PC-3 (cell line): ENCODE measurements around the gene DLGAP1. TPM values are rescaled to one million over a fixed set of nuclear protein-coding genes. Genes with fewer than 3 reads are reported as not detected.

Source experiments
- ATAC-seq: fragments of 200-7000 bp; cut with Tn5 transposase; 2 replicates; pipeline ENCODE4 v1.9.1; 2020; ENCODE audit warnings: mild to moderate bottlenecking, moderate library complexity
- BruUV-seq: library from RNA; stranded (reverse); fragments of 400-500 nt; replicated peaks from 2 replicates; lab custom pipeline; 2021; lab: Mats Ljungman, UMichigan
- CTCF ChIA-PET: fragments of 300-600 bp; sonication (Branson Sonifier 250); formaldehyde crosslinking; loops from one replicate; lab custom pipeline; 2022; ENCODE audit warnings: antibody characterized with exemption; lab: Charles Lee
- POLR2A ChIA-PET: fragments of 300-600 bp; sonication (Branson Sonifier 250); formaldehyde crosslinking; loops from one replicate; lab custom pipeline; 2022; ENCODE audit warnings: antibody characterized with exemption; ENCODE audit not compliant: unreplicated experiment; lab: Charles Lee
- DNase-seq: peaks from one replicate; pipeline ENCODE4 v3.0.0-alpha.2; 2015
- H2AFZ ChIP-seq: fragments of 300-600 bp; sonication (generic); 2 replicates; pipeline ENCODE4 v1.6.0; 2016; ENCODE audit warnings: antibody characterized with exemption, low read length
- H3F3A ChIP-seq: fragments of 300-600 bp; sonication (generic); one replicate; pipeline ENCODE4 v1.6.0; 2017; ENCODE audit warnings: antibody characterized with exemption, low read length, control low read depth, mild to moderate bottlenecking; ENCODE audit not compliant: unreplicated experiment
- H3K27ac ChIP-seq: fragments of 300-600 bp; sonication (generic); 2 replicates; pipeline ENCODE4 v1.5.1; 2016; ENCODE audit warnings: mild to moderate bottlenecking, low read length
- H3K27me3 ChIP-seq: fragments of 300-600 bp; sonication (generic); 2 replicates; pipeline ENCODE4 v1.6.1; 2016; ENCODE audit warnings: low read length, mixed read lengths
- H3K36me3 ChIP-seq: fragments of 300-600 bp; sonication (generic); 2 replicates; pipeline ENCODE4 v1.6.1; 2016; ENCODE audit warnings: low read depth, mixed run types, low read length, mixed read lengths
- H3K4me1 ChIP-seq: fragments of 300-600 bp; sonication (generic); 2 replicates; pipeline ENCODE4 v1.5.1; 2016; ENCODE audit warnings: low read length; ENCODE audit not compliant: insufficient read depth
- H3K4me2 ChIP-seq: fragments of 300-600 bp; sonication (generic); 2 replicates; pipeline ENCODE4 v1.6.0; 2016; ENCODE audit warnings: low read length
- H3K4me3 ChIP-seq: fragments of 300-600 bp; sonication (generic); 2 replicates; pipeline ENCODE4 v1.5.1; 2016; ENCODE audit warnings: mild to moderate bottlenecking, low read length, mixed read lengths
- H3K79me2 ChIP-seq: fragments of 300-600 bp; sonication (generic); 2 replicates; pipeline ENCODE4 v1.6.1; 2017; ENCODE audit warnings: low read length, mixed read lengths
- H3K9ac ChIP-seq: fragments of 300-600 bp; sonication (generic); 2 replicates; pipeline ENCODE4 v1.6.0; 2016; ENCODE audit warnings: mild to moderate bottlenecking, low read length
- H3K9me2 ChIP-seq: fragments of 300-600 bp; sonication (generic); replicated peaks from 2 replicates; pipeline ENCODE4 v1.6.1; 2016; ENCODE audit warnings: mixed run types, low read length, mixed read lengths
- H3K9me3 ChIP-seq: fragments of 300-600 bp; sonication (generic); 2 replicates; pipeline ENCODE4 v1.6.1; 2016; ENCODE audit warnings: low read length, mixed read lengths
- H4K20me1 ChIP-seq: fragments of 300-600 bp; sonication (generic); 2 replicates; pipeline ENCODE4 v1.6.1; 2016; ENCODE audit warnings: low read length, mixed read lengths
- CTCF ChIP-seq: fragments of 300-600 bp; sonication (generic); conservative IDR thresholded peaks from 2 replicates; pipeline ENCODE4 v1.5.1; 2017; ENCODE audit warnings: antibody characterized with exemption, low read depth, mild to moderate bottlenecking, low read length
- EZH2 ChIP-seq: fragments of 300-600 bp; sonication (generic); IDR thresholded peaks from one replicate; pipeline ENCODE4 v1.6.1; 2017; ENCODE audit warnings: antibody characterized with exemption, mild to moderate bottlenecking, low read length; ENCODE audit not compliant: unreplicated experiment
- EZH2phosphoT487 ChIP-seq: fragments of 300-600 bp; sonication (generic); IDR thresholded peaks from 2 replicates; pipeline ENCODE4 v1.6.1; 2018; ENCODE audit warnings: mild to moderate bottlenecking, antibody characterized with exemption, low read length, borderline replicate concordance
- intact Hi-C: fragments of 100-400 bp; cut with micrococcal nuclease; formaldehyde crosslinking; loops from 2 replicates; pipeline ENCODE4 v1.9.0; 2023
- total RNA-seq: library from RNA; depleted of rRNA; stranded (reverse); fragments of >200 nt; gene quantifications from 2 replicates; pipeline ENCODE4 v1.2.3, GENCODE V29; 2014

DLGAP1 gene
- total RNA-seq, 1 experiment from 2014 or later, result not detected

- H3K27ac ChIP-seq, result peak overlapping the region; percentile 43; the same call in 1 of the 2 replicates
Measured at GRCh38 chr18:3466872-3467271, 988.2 kb downstream of the DLGAP1 start.

DNA sequence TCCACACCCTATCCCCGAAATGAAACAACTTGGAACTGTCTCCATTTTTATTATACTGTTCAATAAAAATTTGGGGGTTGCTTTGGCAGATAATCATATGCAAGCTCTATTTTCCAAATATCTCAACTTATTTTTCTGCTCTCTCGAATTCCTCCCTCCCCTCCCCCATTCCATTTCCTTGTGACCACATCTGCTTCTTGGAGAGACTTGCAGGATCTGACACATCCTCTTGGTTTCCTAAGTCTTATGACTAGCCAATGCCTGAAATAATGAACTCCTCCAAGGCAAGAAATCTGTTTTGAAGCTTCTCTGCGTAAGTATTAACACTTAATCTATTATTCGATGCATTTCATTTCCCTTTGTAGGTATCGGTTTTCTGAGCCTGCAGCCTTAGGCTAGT lies 989.1 kb downstream of the DLGAP1 start:
- ChIA-PET POLR2A (interaction anchor here (0.6 to 0.8 kb wide), 2 partner anchors 10 to 128 kb away, joined by 3 to 4 read pairs; no protein-coding TSS in a partner anchor), CTCF (interaction anchor here (0.7 to 1.2 kb wide), 2 partner anchors 13 to 120 kb away, joined by 3 to 8 read pairs; no protein-coding TSS in a partner anchor)
- Histone ChIP-seq H3F3A (peaks cover 3% of the 10 kb centered on the region), H3K27ac (peak overlapping the region; percentile 43), H3K9ac (0 out of 2 replicates have a peak overlapping the region, but pooled peaks have one; percentile 4), H3K4me2 (peak overlapping the region; percentile 50), H3K4me3 (peak overlapping the region; percentile 4; the same call in 1 of the 2 replicates), H3K9me3 (no peaks in the 10 kb centered on the region), H3K9me2 (no peaks in the 10 kb centered on the region), H3K27me3 (no peaks in the 10 kb centered on the region), H3K4me1 (peaks cover 13% of the 10 kb centered on the region), H3K36me3 (peaks cover 12% of the 10 kb centered on the region), H3K79me2 (peaks cover under 1% of the 10 kb centered on the region), H2AFZ (no peak overlapping the region), H4K20me1 (no peaks in the 10 kb centered on the region)
- DNase-seq, result peak; percentile 74
- ATAC-seq, result peak; percentile 79
- intact Hi-C loops, result no loop called here
- no TSS peak for BruUV-seq
- TF ChIP-seq EZH2, result no peak
- TF ChIP-seq CTCF, result no peak
- no peak for TF ChIP-seq EZH2phosphoT487

More at GRCh38 chr18:3466872-3467271, 988.2 kb downstream of the DLGAP1 start:
- H3F3A ChIP-seq, result peaks cover 3% of the 10 kb centered on the region
- no TSS peak for BruUV-seq
- H3K9ac ChIP-seq, result no peak overlapping the region
- intact Hi-C loops, result no loop called here
- H2AFZ ChIP-seq, result no peak overlapping the region
- ChIA-PET CTCF (interaction anchor here (0.6 kb wide), 1 partner anchor 71 kb away, joined by 3 read pairs; no protein-coding TSS in a partner anchor), POLR2A (no interaction called here)
- TF ChIP-seq CTCF (no peak), EZH2 (no peak), EZH2phosphoT487 (no peak)
- H4K20me1 ChIP-seq, result no peaks in the 10 kb centered on the region
- peaks cover 13% of the 10 kb centered on the region for H3K4me1 ChIP-seq
- DNase-seq (no peak), ATAC-seq (peak; percentile 16; the same call in 1 of the 2 replicates)
- no peaks in the 10 kb centered on the region for H3K27me3 ChIP-seq
- no peaks in the 10 kb centered on the region for H3K9me2 ChIP-seq
- peaks cover 4% of the 10 kb centered on the region; the same call in 1 of the 2 replicates for H3K36me3 ChIP-seq
- H3K4me3 ChIP-seq, result no peak overlapping the region
- H3K79me2 ChIP-seq, result no peaks in the 10 kb centered on the region
- no peaks in the 10 kb centered on the region for H3K9me3 ChIP-seq
- H3K4me2 ChIP-seq, result peak overlapping the region; percentile 50; the same call in 1 of the 2 replicates

DNA sequence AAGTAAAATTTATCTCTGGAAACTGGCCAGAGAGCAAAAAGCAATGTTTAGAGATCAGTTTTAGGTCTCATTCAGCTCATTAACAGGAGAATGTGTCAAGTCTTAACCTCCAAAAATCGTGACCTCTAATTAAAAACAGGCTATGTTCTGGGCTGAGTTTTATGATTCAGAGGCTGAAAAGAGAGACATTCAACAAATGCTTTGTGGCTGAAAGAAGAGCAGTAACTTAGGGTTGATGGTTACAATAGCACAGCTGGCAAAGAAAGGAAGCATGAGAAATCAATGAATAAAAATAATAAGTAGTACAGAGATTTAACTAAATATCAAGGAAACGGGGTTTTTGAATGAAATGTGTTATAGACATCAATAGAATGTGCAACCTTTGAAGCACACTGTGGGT lies 992.1 kb downstream of the DLGAP1 start:
- CTCF ChIA-PET, result interaction anchor here (0.8 to 1.2 kb wide), 2 partner anchors 123 to 131 kb away, joined by 3 to 6 read pairs; no protein-coding TSS in a partner anchor
- intact Hi-C loops, result no loop called here

More for the DNA sequence above, 992.1 kb downstream of the DLGAP1 start:
- H3K4me2 ChIP-seq, result no peak overlapping the region
- peaks cover 3% of the 10 kb centered on the region for H3F3A ChIP-seq
- peaks cover 18% of the 10 kb centered on the region for H3K79me2 ChIP-seq
- no peak for ATAC-seq
- BruUV-seq, result no TSS peak
- H3K9ac ChIP-seq, result no peak overlapping the region
- H3K4me3 ChIP-seq, result no peak overlapping the region
- POLR2A ChIA-PET, result interaction anchor here (0.6 kb wide), 1 partner anchor 161 kb away, joined by 4 read pairs; no protein-coding TSS in a partner anchor
- no peaks in the 10 kb centered on the region for H3K27me3 ChIP-seq
- peaks cover 26% of the 10 kb centered on the region for H3K36me3 ChIP-seq
- H3K4me1 ChIP-seq, result peaks cover 30% of the 10 kb centered on the region
- H3K9me3 ChIP-seq, result no peaks in the 10 kb centered on the region
- no peaks in the 10 kb centered on the region for H3K9me2 ChIP-seq
- H2AFZ ChIP-seq, result no peak overlapping the region
- H3K27ac ChIP-seq, result no peak overlapping the region
- TF ChIP-seq EZH2phosphoT487 (no peak), CTCF (no peak), EZH2 (no peak)
- DNase-seq, result no peak
- H4K20me1 ChIP-seq, result no peaks in the 10 kb centered on the region
